ENCODE results near the gene AGTR1. TPM values are rescaled to one million over a fixed set of nuclear protein-coding genes. Genes with fewer than 3 reads are reported as not detected.
"Not testable (repeated sequence)": the region's sequence is repeated elsewhere in the genome, so short reads cannot be mapped to it uniquely, and the experiment has no call there.

Gene AGTR1
- total RNA-seq, 1 experiment from 2014 or later = not detected

GRCh38 chr3:148751461-148751860 is 53.8 kb downstream of the AGTR1 start:
- no peaks in the 10 kb centered on the region for H3K23me2 ChIP-seq (ENCODE audit: insufficient read length, low read depth, low read length, poor library complexity, severe bottlenecking)
- H3K23ac ChIP-seq (ENCODE audit: insufficient read length, low read depth, low read length) = no peak overlapping the region
- no peak overlapping the region for H4K91ac ChIP-seq (ENCODE audit: insufficient read length, low read depth, low read length)
- H3K4me2 ChIP-seq (ENCODE audit: insufficient read depth, insufficient read length, low read length) = no peak overlapping the region
- no peaks in the 10 kb centered on the region for H3K9me3 Mint-ChIP-seq
- H3T11ph ChIP-seq (ENCODE audit: low read length) = no peak overlapping the region
- no peak for TF ChIP-seq CTCF (conservative IDR thresholded peaks at IDR 0.05)
- H3K9me3 ChIP-seq (ENCODE audit: control insufficient read depth, low read depth, low read length) = no peaks in the 10 kb centered on the region
- no peak overlapping the region for H3K4ac ChIP-seq (ENCODE audit: low read depth, low read length)
- H3K27ac ChIP-seq (ENCODE audit: insufficient read length, low read depth, low read length) = no peak overlapping the region
- no peaks in the 10 kb centered on the region for H3K4me1 ChIP-seq (ENCODE audit: insufficient read depth, low read length)
- H3K79me1 ChIP-seq (ENCODE audit: insufficient read depth, low read depth, low read length, poor library complexity, severe bottlenecking) = no peaks in the 10 kb centered on the region
- no peak overlapping the region for H3K9ac ChIP-seq (ENCODE audit: extremely low read depth, insufficient read length, low read length)
- no peak overlapping the region for H2BK20ac ChIP-seq (ENCODE audit: low read depth, low read length, poor library complexity, severe bottlenecking)
- H2BK120ac ChIP-seq (ENCODE audit: low read depth, low read length, poor library complexity, severe bottlenecking) = no peak overlapping the region
- no peak overlapping the region for H4K5ac ChIP-seq (ENCODE audit: insufficient read length, low read depth, low read length)
- H2BK12ac ChIP-seq (ENCODE audit: insufficient read length, low read depth, low read length) = no peak overlapping the region
- no peak overlapping the region for H3K27ac Mint-ChIP-seq
- no peak overlapping the region for H3K4me3 Mint-ChIP-seq
- H3K27me3 Mint-ChIP-seq (ENCODE audit: low read depth) = no peaks in the 10 kb centered on the region
- no peak overlapping the region for H4K8ac ChIP-seq (replicated peaks; ENCODE audit: insufficient read length, low read depth, low read length)
- H3K18ac ChIP-seq (ENCODE audit: insufficient read length, low read depth, low read length) = no peak overlapping the region
- no peak overlapping the region for H2BK15ac ChIP-seq (ENCODE audit: low read depth, low read length)
- H3K56ac ChIP-seq (ENCODE audit: insufficient read length, low read depth, low read length) = no peak overlapping the region
- H3K4me1 Mint-ChIP-seq = peaks cover 0 to 3% of the 10 kb centered on the region in 2 experiments; a peak in 1 of 4 replicates
- H4K20me1 ChIP-seq (ENCODE audit: control insufficient read depth, insufficient read depth, insufficient read length) = no peaks in the 10 kb centered on the region
- no peak overlapping the region for H2AFZ ChIP-seq (ENCODE audit: low read length)
- H3K36me3 Mint-ChIP-seq (ENCODE audit: insufficient read depth in 1 of 3, low read depth in 3 of 3) = no peaks in the 10 kb centered on the region
- H3K14ac ChIP-seq (ENCODE audit: insufficient read depth, low read length) = no peak overlapping the region
- WGBS (ENCODE audit: extremely low coverage, insufficient read length, low lambda C conversion rate) = no CpG with 5 or more reads among the region's 3 CpGs
- no peaks in the 10 kb centered on the region for H3K79me2 ChIP-seq (ENCODE audit: insufficient read depth, low read length)
- no peak overlapping the region for H2BK5ac ChIP-seq (ENCODE audit: insufficient read length, low read length)
- H3K27me3 ChIP-seq (ENCODE audit: insufficient read depth, low read length) = no peaks in the 10 kb centered on the region
- H2AK5ac ChIP-seq (ENCODE audit: insufficient read length, low read length) = no peak overlapping the region
- no peak for DNase-seq

- not testable (repeated sequence) for H3K79me2 ChIP-seq (ENCODE audit: insufficient read depth, low read length); H2BK12ac ChIP-seq (ENCODE audit: insufficient read length, low read depth, low read length); H3K4me3 Mint-ChIP-seq; H2BK120ac ChIP-seq (ENCODE audit: low read depth, low read length, poor library complexity, severe bottlenecking); H3K27ac ChIP-seq (ENCODE audit: insufficient read length, low read depth, low read length); H3K4me1 ChIP-seq (ENCODE audit: insufficient read depth, low read length); H3K23ac ChIP-seq (ENCODE audit: insufficient read length, low read depth, low read length); H3K27ac Mint-ChIP-seq; H2BK5ac ChIP-seq (ENCODE audit: insufficient read length, low read length); H3K14ac ChIP-seq (ENCODE audit: insufficient read depth, low read length); H4K20me1 ChIP-seq (ENCODE audit: control insufficient read depth, insufficient read depth, insufficient read length); H3K79me1 ChIP-seq (ENCODE audit: insufficient read depth, low read depth, low read length, poor library complexity, severe bottlenecking); H3K27me3 Mint-ChIP-seq (ENCODE audit: low read depth); H3K56ac ChIP-seq (ENCODE audit: insufficient read length, low read depth, low read length); H3K27me3 ChIP-seq (ENCODE audit: insufficient read depth, low read length); H3K18ac ChIP-seq (ENCODE audit: insufficient read length, low read depth, low read length); H3K9me3 Mint-ChIP-seq; H2AK5ac ChIP-seq (ENCODE audit: insufficient read length, low read length); H3K36me3 Mint-ChIP-seq (ENCODE audit: insufficient read depth in 1 of 3, low read depth in 3 of 3); DNase-seq; H3K23me2 ChIP-seq (ENCODE audit: insufficient read length, low read depth, low read length, poor library complexity, severe bottlenecking); H2BK20ac ChIP-seq (ENCODE audit: low read depth, low read length, poor library complexity, severe bottlenecking); H3T11ph ChIP-seq (ENCODE audit: low read length); H3K4ac ChIP-seq (ENCODE audit: low read depth, low read length); H4K8ac ChIP-seq (replicated peaks; ENCODE audit: insufficient read length, low read depth, low read length); H4K5ac ChIP-seq (ENCODE audit: insufficient read length, low read depth, low read length); H2BK15ac ChIP-seq (ENCODE audit: low read depth, low read length); H3K9ac ChIP-seq (ENCODE audit: extremely low read depth, insufficient read length, low read length); H3K9me3 ChIP-seq (ENCODE audit: control insufficient read depth, low read depth, low read length); H2AFZ ChIP-seq (ENCODE audit: low read length); H4K91ac ChIP-seq (ENCODE audit: insufficient read length, low read depth, low read length); H3K4me2 ChIP-seq (ENCODE audit: insufficient read depth, insufficient read length, low read length); H3K4me1 Mint-ChIP-seq
- no CpG with 5 or more reads among the region's 5 CpGs for WGBS (ENCODE audit: extremely low coverage, insufficient read length, low lambda C conversion rate)
These were observed 55.7 kb downstream of the AGTR1 start for GRCh38 chr3:148753385-148753784.

All from H9 (cell line).